ENCODE data around the gene WDR41.
"Not testable (repeated sequence)": the region's sequence is repeated elsewhere in the genome, so short reads cannot be mapped to it uniquely, and the experiment has no call there.

WDR41 gene

GRCh38 chr5:77400645-77401044, 91.5 kb downstream of the WDR41 start:
- DNase-seq, result no peak

GRCh38 chr5:77398896-77399295, 93.2 kb downstream of the WDR41 start:
- no peak for DNase-seq

GRCh38 chr5:77398458-77398857, 93.7 kb downstream of the WDR41 start:
- DNase-seq, result no peak

GRCh38 chr5:77397686-77398292, 94.3 kb downstream of the WDR41 start:
- no peak for DNase-seq

- no peak for DNase-seq
Measured at GRCh38 chr5:77396017-77396416, 96.1 kb downstream of the WDR41 start.

- no peak for DNase-seq
Measured at GRCh38 chr5:77394064-77394715, 97.9 kb downstream of the WDR41 start.

- no peak for DNase-seq
Measured at GRCh38 chr5:77391240-77391765, 100.8 kb downstream of the WDR41 start.

GRCh38 chr5:77390795-77391194, 101.3 kb downstream of the WDR41 start:
- no peak for DNase-seq

GRCh38 chr5:77390221-77390620, 101.9 kb downstream of the WDR41 start:
- no peak for DNase-seq

- no peak for DNase-seq
Measured at GRCh38 chr5:77389746-77390145, 102.4 kb downstream of the WDR41 start.

GRCh38 chr5:77386340-77386739, 105.8 kb downstream of the WDR41 start:
- DNase-seq, result not testable (repeated sequence)

GRCh38 chr5:77383336-77383735, 108.8 kb downstream of the WDR41 start:
- not testable (repeated sequence) for DNase-seq

All from T-helper 1 cell (primary cell).